NCI-H345 (cell line): ENCODE results near the gene SPATA19.

Experiments
- DNase-seq: peaks from one replicate; lab custom pipeline; 2025; lab: John Stamatoyannopoulos, UW

SPATA19 gene

GRCh38 chr11:133835593-133836548, 9.4 kb downstream of the SPATA19 start:
- no peak for DNase-seq

- DNase-seq = peak; percentile 71
Observed at GRCh38 chr11:133834682-133835592, 10.4 kb downstream of the SPATA19 start.

GRCh38 chr11:133833898-133834681, 11.2 kb downstream of the SPATA19 start:
- DNase-seq = no peak

GRCh38 chr11:133832991-133833897, 12.1 kb downstream of the SPATA19 start:
- peak; percentile 31 for DNase-seq

GRCh38 chr11:133832096-133832990, 13.0 kb downstream of the SPATA19 start:
- no peak for DNase-seq

- no peak for DNase-seq
Observed at GRCh38 chr11:133830931-133831907, 14.1 kb downstream of the SPATA19 start.

GRCh38 chr11:133829566-133829965, 15.7 kb downstream of the SPATA19 start:
- DNase-seq = no peak

- no peak for DNase-seq
Observed at GRCh38 chr11:133828871-133829270, 16.4 kb downstream of the SPATA19 start.

GRCh38 chr11:133827556-133827955, 17.8 kb downstream of the SPATA19 start:
- no peak for DNase-seq

- DNase-seq = no peak
Observed at GRCh38 chr11:133826866-133827265, 18.4 kb downstream of the SPATA19 start.

GRCh38 chr11:133825666-133826065, 19.6 kb downstream of the SPATA19 start:
- DNase-seq = no peak

GRCh38 chr11:133825156-133825555, 20.2 kb downstream of the SPATA19 start:
- DNase-seq = no peak

- no peak for DNase-seq
Observed at GRCh38 chr11:133824593-133824992, 20.7 kb downstream of the SPATA19 start.

- DNase-seq = no peak
Observed at GRCh38 chr11:133823614-133824013, 21.7 kb downstream of the SPATA19 start.

- DNase-seq = no peak
Observed at GRCh38 chr11:133823211-133823610, 22.1 kb downstream of the SPATA19 start.

- DNase-seq = peak; percentile 41
Observed at GRCh38 chr11:133821776-133822175, 23.5 kb downstream of the SPATA19 start.

- DNase-seq = no peak
Observed at GRCh38 chr11:133819746-133820315, 25.5 kb downstream of the SPATA19 start.

- no peak for DNase-seq
Observed at GRCh38 chr11:133819114-133819513, 26.2 kb downstream of the SPATA19 start.
